Prostate gland (tissue), 2 donors: ENCODE data around the gene ONECUT1. TPM values are rescaled to one million over a fixed set of nuclear protein-coding genes. Genes with fewer than 3 reads are reported as not detected.
"Not testable (repeated sequence)": the region's sequence is repeated elsewhere in the genome, so short reads cannot be mapped to it uniquely, and the experiment has no call there.

ENCODE experiments used
- DNase-seq: peaks from one replicate; pipeline ENCODE4 v3.0.0-alpha.2; 2019; ENCODE audit warnings: low spot score
- H3K27ac ChIP-seq, 2 donors: fragments of 200-600 bp; sonication (generic); 2 replicates each; pipeline ENCODE4 v1.5.1; 2017 to 2019
- H3K27me3 ChIP-seq: fragments of 200-600 bp; sonication (generic); replicated peaks from 2 replicates; pipeline ENCODE4 v1.5.1; 2019; ENCODE audit not compliant: insufficient read depth
- H3K36me3 ChIP-seq, 2 donors: fragments of 200-600 bp; sonication (generic); 1 replicate in 1 of 2; 2 replicates in 1 of 2; pipeline versions ENCODE4 v1.5.1 to v1.8.1; 2017 to 2019
- H3K4me1 ChIP-seq: fragments of 200-600 bp; sonication (generic); replicated peaks from 2 replicates; pipeline ENCODE4 v1.5.1; 2019
- H3K4me3 ChIP-seq, 2 donors: fragments of 200-600 bp; sonication (generic); 2 replicates each; pipeline ENCODE4 v1.5.1; 2017 to 2019
- H3K9me3 ChIP-seq: fragments of 200-600 bp; sonication (generic); 2 replicates; pipeline ENCODE4 v1.5.1; 2017
- CTCF ChIP-seq, 4 experiments: fragments of 200-600 bp in 2 of 4; fragments of 450-650 bp in 2 of 4; sonication (generic) in 2 of 4; IDR thresholded peaks; 1 replicate in 3 of 4; 2 replicates in 1 of 4; pipeline ENCODE4 v1.5.1; 2016 to 2019; ENCODE audit warnings: antibody characterized with exemption in 4 of 4, mild to moderate bottlenecking in 2 of 4, moderate library complexity in 2 of 4
- POLR2A ChIP-seq: fragments of 450-650 bp; IDR thresholded peaks from one replicate; pipeline ENCODE4 v1.6.1; 2016; ENCODE audit warnings: antibody characterized with exemption, mild to moderate bottlenecking
- POLR2AphosphoS5 ChIP-seq: sonication (generic); formaldehyde crosslinking; IDR thresholded peaks from one replicate; pipeline ENCODE4 v1.6.1; 2017; ENCODE audit warnings: antibody characterized with exemption
- WGBS: methylation state at CpG from one replicate; pipeline ENCODE4 v1.1.5; 2018; 5-methylcytosine and 5-hydroxymethylcytosine counted together
- intact Hi-C: fragments of 100-400 bp; cut with DNase I; formaldehyde crosslinking; loops from one replicate; pipeline ENCODE4 v1.14.2; 2022
- total RNA-seq, 2 donors: library from RNA; depleted of rRNA; stranded (reverse); fragments of >200 nt; gene quantifications; one replicate each; pipeline ENCODE4 v1.1.0, GENCODE V29; 2016

Gene ONECUT1
- total RNA-seq, result 1 to 10 TPM in 1 of 2 donors, not detected in 1; 1.3 TPM

DNA sequence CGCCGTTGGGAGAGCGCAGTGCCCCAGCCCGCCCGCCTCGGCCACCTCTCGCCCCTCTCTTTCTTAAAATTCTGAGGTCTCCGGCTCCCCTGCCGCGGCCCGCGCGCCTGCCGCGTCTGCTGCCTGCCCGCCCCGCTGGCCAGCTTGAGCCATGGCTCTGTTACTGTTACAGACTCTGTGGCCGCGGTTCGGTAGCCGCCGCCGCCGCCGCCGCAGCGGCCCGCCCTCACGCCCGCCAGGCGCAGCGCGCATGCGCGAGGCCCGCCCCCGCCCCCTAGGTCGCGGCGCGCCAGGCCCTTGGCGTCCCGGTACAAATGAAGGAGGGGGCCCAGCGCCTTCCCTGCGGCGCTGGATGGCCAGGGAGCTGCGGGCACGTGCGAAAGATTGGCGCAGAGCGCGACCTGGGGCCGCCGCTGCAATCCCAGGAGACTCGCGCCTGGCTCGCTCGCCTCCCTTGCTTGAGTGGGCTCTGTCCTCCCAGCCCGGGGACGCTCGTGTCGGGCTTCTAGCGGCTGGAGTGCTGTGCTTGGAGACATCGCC lies at the start of gene ONECUT1:
Gene ONECUT1, minus strand, starts transcription at position 168 of the 540 bp plus-strand sequence. CDS start 452 bp downstream, outside the sequence.
- TF ChIP-seq CTCF (IDR thresholded peaks at IDR 0.05) (no peak), POLR2AphosphoS5 (no peak)
- Histone ChIP-seq H3K4me3 (peak within 1 kb of the TSS; percentile 21 to 31), H3K9me3 (no peaks in the 10 kb centered on the region), H3K27ac (no peak within 1 kb of the TSS), H3K36me3 (no peaks in the 10 kb centered on the region), H3K27me3 (peaks cover 59% of the 10 kb centered on the region), H3K4me1 (peaks cover 5% of the 10 kb centered on the region)
- intact Hi-C loops, result no loop called here
- WGBS, result under 1% methylated on average over 56 of the region's 64 CpGs
- no peak for DNase-seq

GRCh38 chr15:52834379-52834778 lies 44.2 kb upstream of the ONECUT1 start:
- 78% methylated on average over 3 of the region's 3 CpGs for WGBS

GRCh38 chr15:52824169-52824942 lies 34.2 kb upstream of the ONECUT1 start:
- intact Hi-C loops, H3K27ac ChIP-seq, H3K9me3 ChIP-seq, H3K4me1 ChIP-seq, H3K27me3 ChIP-seq, DNase-seq, H3K4me3 ChIP-seq, H3K36me3 ChIP-seq: not testable (repeated sequence)
- WGBS, result 77% methylated on average over 14 of the region's 14 CpGs

More at GRCh38 chr15:52834379-52834778, 44.2 kb upstream of the ONECUT1 start:
- Histone ChIP-seq H3K27ac (no peak overlapping the region), H3K36me3 (no peaks in the 10 kb centered on the region), H3K9me3 (no peaks in the 10 kb centered on the region), H3K4me1 (no peaks in the 10 kb centered on the region), H3K4me3 (no peak overlapping the region), H3K27me3 (no peaks in the 10 kb centered on the region)
- intact Hi-C loops, result no loop called here
- TF ChIP-seq POLR2A (no peak), CTCF (IDR thresholded peaks at IDR 0.05) (no peak), POLR2AphosphoS5 (no peak)
- no peak for DNase-seq

GRCh38 chr15:52822475-52822874 lies 32.3 kb upstream of the ONECUT1 start:
- H3K9me3 ChIP-seq, result no peaks in the 10 kb centered on the region
- TF ChIP-seq POLR2AphosphoS5 (no peak), CTCF (IDR thresholded peaks at IDR 0.05) (no peak)
- no peaks in the 10 kb centered on the region for H3K36me3 ChIP-seq
- no peaks in the 10 kb centered on the region for H3K27me3 ChIP-seq
- H3K27ac ChIP-seq, result no peak overlapping the region
- DNase-seq, result no peak
- WGBS, result 73% methylated on average over 2 of the region's 2 CpGs
- intact Hi-C loops, result no loop called here
- no peaks in the 10 kb centered on the region for H3K4me1 ChIP-seq
- H3K4me3 ChIP-seq, result no peak overlapping the region

- Histone ChIP-seq H3K27me3 (no peaks in the 10 kb centered on the region), H3K36me3 (no peaks in the 10 kb centered on the region), H3K4me1 (no peaks in the 10 kb centered on the region), H3K4me3 (no peak overlapping the region), H3K9me3 (no peaks in the 10 kb centered on the region), H3K27ac (no peak overlapping the region)
- TF ChIP-seq POLR2AphosphoS5, result no peak
- TF ChIP-seq CTCF (IDR thresholded peaks at IDR 0.05), result no peak
- no peak for TF ChIP-seq POLR2A
- intact Hi-C loops, result loop anchor here (10.0 kb wide), 1 partner anchor 64 kb away; no protein-coding TSS in a partner anchor
- WGBS, result 86% methylated on average over 4 of the region's 4 CpGs
- DNase-seq, result no peak
Observed at GRCh38 chr15:52819253-52819652, 29.1 kb upstream of the ONECUT1 start.

DNA sequence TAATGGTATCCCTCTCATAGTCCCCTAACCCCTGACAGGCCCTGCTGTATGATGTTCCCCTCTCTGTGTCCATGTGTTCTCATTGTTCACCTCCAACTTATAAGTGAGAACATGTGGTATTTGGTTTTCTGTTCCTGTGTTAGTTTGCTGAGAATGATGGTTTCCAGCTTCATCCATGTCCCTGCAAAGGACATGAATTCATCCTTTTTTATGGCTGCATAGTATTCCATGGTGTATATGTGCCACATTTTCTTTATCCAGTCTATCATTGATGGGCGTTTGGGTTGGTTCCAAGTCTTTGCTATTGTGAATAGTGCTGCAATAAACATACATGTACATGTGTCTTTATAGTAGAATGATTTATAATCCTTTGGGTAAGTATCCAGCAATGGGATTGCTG lies 25.8 kb upstream of the ONECUT1 start:
- not testable (repeated sequence) for DNase-seq, H3K4me1 ChIP-seq, H3K27ac ChIP-seq, H3K36me3 ChIP-seq, H3K4me3 ChIP-seq, H3K9me3 ChIP-seq, H3K27me3 ChIP-seq
- intact Hi-C loops, result loop anchor here (10.0 kb wide), 1 partner anchor 61 kb away; no protein-coding TSS in a partner anchor
- 75% methylated on average over 1 of the region's 1 CpG for WGBS
